WERI-Rb-1 (cell line): ENCODE results near the gene GAN.
A peak's percentile ranks its signal among the peaks of the same experiment; 100 is the strongest.
"Not testable (repeated sequence)": the region's sequence is repeated elsewhere in the genome, so short reads cannot be mapped to it uniquely, and the experiment has no call there.

Experiments
- DNase-seq: peaks from one replicate; pipeline ENCODE4 v3.0.0-alpha.2; 2020
- H3K27ac ChIP-seq: fragments of 250-450 bp; sonication (Bioruptor Pico); 2 replicates; pipeline ENCODE4 v1.5.1; 2020; ENCODE audit warnings: mild to moderate bottlenecking, moderate library complexity
- H3K27me3 ChIP-seq: fragments of 250-450 bp; sonication (Bioruptor Pico); 2 replicates; pipeline ENCODE4 v1.5.1; 2021; ENCODE audit warnings: mild to moderate bottlenecking, low read depth, moderate library complexity; ENCODE audit not compliant: insufficient read depth, severe bottlenecking
- H3K36me3 ChIP-seq: fragments of 250-450 bp; sonication (Bioruptor Pico); 2 replicates; pipeline ENCODE4 v1.5.1; 2020; ENCODE audit warnings: mild to moderate bottlenecking, moderate library complexity
- H3K4me3 ChIP-seq: 2 replicates; pipeline ENCODE4 v1.5.1; 2011; ENCODE audit warnings: low read depth, mild to moderate bottlenecking, control low read depth, low read length
- H3K9me3 ChIP-seq: fragments of 250-450 bp; sonication (Bioruptor Pico); 2 replicates; pipeline ENCODE4 v1.5.1; 2021; ENCODE audit warnings: mild to moderate bottlenecking, moderate library complexity; ENCODE audit not compliant: severe bottlenecking
- CTCF ChIP-seq: IDR thresholded peaks from 2 replicates; pipeline ENCODE4 v1.5.1; 2011; ENCODE audit warnings: low read depth, mild to moderate bottlenecking, control low read depth, inconsistent platforms, low read length

GAN gene

GRCh38 chr16:81399909-81400308 is 85.1 kb downstream of the GAN start:
- Histone ChIP-seq H3K4me3 (no peak overlapping the region), H3K36me3 (no peaks in the 10 kb centered on the region), H3K9me3 (no peaks in the 10 kb centered on the region), H3K27me3 (no peaks in the 10 kb centered on the region), H3K27ac (no peak overlapping the region)
- no peak for TF ChIP-seq CTCF
- DNase-seq = no peak

GRCh38 chr16:81401035-81401950 is 86.5 kb downstream of the GAN start:
- Histone ChIP-seq H3K4me3 (no peak overlapping the region), H3K36me3 (no peaks in the 10 kb centered on the region), H3K27ac (no peak overlapping the region), H3K9me3 (no peaks in the 10 kb centered on the region), H3K27me3 (no peaks in the 10 kb centered on the region)
- no peak for TF ChIP-seq CTCF
- no peak for DNase-seq

- no peak for DNase-seq
- no peaks in the 10 kb centered on the region for H3K27me3 ChIP-seq
- no peak overlapping the region for H3K4me3 ChIP-seq
- no peak overlapping the region for H3K27ac ChIP-seq
- H3K9me3 ChIP-seq = no peaks in the 10 kb centered on the region
- H3K36me3 ChIP-seq = no peaks in the 10 kb centered on the region
- no peak for TF ChIP-seq CTCF
Observed at GRCh38 chr16:81403208-81403600, 88.4 kb downstream of the GAN start.

GRCh38 chr16:81403601-81404391 is 89.0 kb downstream of the GAN start:
- no peaks in the 10 kb centered on the region for H3K36me3 ChIP-seq
- peak; percentile 71 for TF ChIP-seq CTCF
- peak overlapping the region; percentile 35 for H3K4me3 ChIP-seq
- H3K9me3 ChIP-seq = no peaks in the 10 kb centered on the region
- peak; percentile 72 for DNase-seq
- no peak overlapping the region for H3K27ac ChIP-seq
- H3K27me3 ChIP-seq = no peaks in the 10 kb centered on the region

GRCh38 chr16:81405002-81405401 is 90.2 kb downstream of the GAN start:
- not testable (repeated sequence) for H3K9me3 ChIP-seq, DNase-seq, H3K27me3 ChIP-seq, H3K36me3 ChIP-seq, H3K4me3 ChIP-seq, H3K27ac ChIP-seq

GRCh38 chr16:81405702-81406113 is 90.9 kb downstream of the GAN start:
- no peaks in the 10 kb centered on the region for H3K27me3 ChIP-seq
- H3K27ac ChIP-seq = no peak overlapping the region
- DNase-seq = no peak
- H3K4me3 ChIP-seq = no peak overlapping the region
- TF ChIP-seq CTCF = no peak
- H3K9me3 ChIP-seq = no peaks in the 10 kb centered on the region
- no peaks in the 10 kb centered on the region for H3K36me3 ChIP-seq
